Measurements from ENCODE around the gene GLT8D1.
A peak's percentile ranks its signal among the peaks of the same experiment; 100 is the strongest.
"Not testable (repeated sequence)": the region's sequence is repeated elsewhere in the genome, so short reads cannot be mapped to it uniquely, and the experiment has no call there.

Gene GLT8D1, protein sequence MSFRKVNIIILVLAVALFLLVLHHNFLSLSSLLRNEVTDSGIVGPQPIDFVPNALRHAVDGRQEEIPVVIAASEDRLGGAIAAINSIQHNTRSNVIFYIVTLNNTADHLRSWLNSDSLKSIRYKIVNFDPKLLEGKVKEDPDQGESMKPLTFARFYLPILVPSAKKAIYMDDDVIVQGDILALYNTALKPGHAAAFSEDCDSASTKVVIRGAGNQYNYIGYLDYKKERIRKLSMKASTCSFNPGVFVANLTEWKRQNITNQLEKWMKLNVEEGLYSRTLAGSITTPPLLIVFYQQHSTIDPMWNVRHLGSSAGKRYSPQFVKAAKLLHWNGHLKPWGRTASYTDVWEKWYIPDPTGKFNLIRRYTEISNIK

GRCh38 chr3:52705688-52706686 lies at the start of gene GLT8D1, which contains the start of gene SPCS1:
GLT8D1 (minus strand) TSS chr3:52705791; CDS start chr3:52700460, 5,331 bp downstream.
SPCS1 (plus strand) TSS chr3:52706106; CDS start chr3:52706247, 141 bp downstream.
- DNase-seq (ENCODE audit: low read depth), result peak; percentile 89

DNA sequence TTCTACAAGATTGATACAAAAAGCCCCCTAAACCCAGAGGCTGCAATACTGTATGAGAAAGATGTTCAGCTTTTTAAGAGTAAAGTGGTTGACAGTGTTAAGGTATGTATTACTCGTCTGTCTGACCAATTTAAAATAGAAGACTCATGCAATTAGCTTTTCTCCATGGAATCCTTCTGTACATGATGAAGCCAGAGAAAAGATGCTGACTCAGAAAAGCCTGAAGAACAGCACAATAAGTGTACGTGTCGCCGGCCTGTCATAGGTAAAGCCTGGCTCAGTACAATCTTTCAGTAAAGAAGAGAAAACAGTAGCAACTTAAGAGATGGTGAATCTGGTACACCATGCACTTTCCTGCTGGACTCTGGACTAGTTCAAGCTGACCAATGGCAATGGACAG lies 48.8 kb upstream of the GLT8D1 start:
- DNase-seq (ENCODE audit: low read depth), result no peak

DNA sequence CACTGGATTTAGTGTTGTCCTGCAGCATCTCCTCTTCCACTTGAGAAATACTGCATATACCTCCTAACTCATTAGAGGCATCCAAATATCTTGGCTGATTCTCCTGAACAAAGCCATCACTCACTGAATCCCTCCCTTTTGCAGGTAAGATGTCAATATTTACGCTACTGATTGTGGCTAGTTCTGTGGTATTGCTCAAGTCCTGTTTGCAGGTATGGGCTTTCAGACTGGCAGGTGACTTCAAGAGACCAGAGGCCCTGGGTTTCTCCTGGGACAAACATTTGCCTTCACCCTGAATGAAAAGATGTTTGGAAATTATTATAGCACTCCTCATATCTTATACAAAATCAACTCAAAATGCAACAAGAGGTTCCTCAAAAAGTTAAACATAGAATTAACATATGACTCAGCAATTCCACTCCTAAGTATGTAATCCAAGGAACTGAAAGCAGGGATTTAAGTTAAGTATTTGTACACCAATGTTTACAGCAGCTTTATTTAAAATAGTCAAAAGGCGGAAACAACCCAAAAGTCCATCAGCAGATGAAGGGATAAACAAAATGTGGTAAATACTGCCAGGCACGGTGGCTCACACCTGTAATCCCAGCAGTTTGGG lies 46.6 kb upstream of the GLT8D1 start:
- DNase-seq (ENCODE audit: low read depth), result no peak

GRCh38 chr3:52743721-52744120 lies 38.1 kb upstream of the GLT8D1 start:
- DNase-seq (ENCODE audit: low read depth), result no peak

DNA sequence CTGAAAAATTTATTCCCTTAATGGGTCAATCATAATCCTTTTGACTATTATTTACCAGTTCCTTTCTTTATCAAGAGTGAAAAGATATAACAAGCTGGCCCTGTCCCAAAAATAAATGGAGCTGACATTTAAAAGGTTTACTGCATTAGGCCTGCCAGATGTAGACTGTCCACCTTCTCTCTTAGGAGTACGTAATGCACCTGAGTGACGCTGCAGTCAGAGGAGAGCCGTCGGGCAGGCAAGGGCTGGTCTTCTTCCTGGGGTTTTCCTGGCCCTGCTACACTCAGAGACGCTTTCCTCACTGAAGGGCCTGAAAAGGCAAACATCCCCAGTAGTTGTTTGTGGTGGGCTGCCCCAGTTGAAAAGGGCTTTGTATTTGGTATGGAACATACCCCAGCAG lies 37.6 kb upstream of the GLT8D1 start:
- no peak for DNase-seq (ENCODE audit: low read depth)

DNA sequence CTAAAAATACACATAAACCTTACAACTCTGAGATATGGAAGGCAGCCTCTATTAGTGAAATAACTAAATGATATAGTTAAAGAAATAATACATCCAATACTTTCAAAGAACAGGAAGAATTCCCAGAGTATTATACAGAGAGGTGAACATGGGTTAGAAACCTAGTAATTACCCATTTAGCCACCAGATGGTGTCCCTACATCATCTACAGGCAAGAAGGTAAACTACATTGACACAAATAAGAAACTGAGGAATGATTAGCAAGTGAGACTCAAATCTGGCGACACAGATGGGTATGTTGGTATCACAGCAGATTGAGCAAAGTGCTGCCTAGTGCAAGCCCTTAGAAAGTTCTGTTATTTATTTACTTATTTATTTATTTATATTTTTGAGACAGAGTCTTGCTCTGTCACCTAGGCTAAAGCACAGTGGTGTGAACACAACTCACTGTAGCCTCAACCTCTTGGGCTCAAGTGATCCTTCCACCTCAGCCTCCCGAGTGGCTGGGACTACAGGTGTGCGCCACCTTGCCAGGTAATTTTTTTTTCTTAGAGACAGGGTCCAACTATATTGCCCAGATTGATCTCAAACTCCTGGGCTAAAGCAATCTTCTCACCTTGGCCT lies 36.9 kb upstream of the GLT8D1 start:
- peak; percentile 51 for DNase-seq (ENCODE audit: low read depth)

DNA sequence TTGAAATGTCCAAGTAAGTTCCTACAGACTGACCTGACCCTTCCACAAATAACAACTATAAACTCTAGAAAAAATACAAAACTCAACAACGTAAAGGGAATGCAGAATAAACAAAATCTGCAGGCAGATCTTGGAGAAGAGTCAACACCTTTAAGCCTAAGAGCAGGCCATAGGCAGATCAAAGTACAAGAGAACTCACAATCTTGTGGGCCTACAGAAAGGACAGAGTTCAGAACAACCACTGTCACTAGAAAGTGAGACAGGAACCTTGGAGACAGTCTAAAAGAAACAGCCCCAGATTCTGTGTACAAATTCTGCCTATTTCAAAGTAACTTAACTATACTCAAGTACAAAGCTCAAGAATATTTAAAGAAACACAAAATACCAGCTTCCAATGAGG lies 34.1 kb upstream of the GLT8D1 start:
- DNase-seq (ENCODE audit: low read depth), result no peak

- no peak for DNase-seq (ENCODE audit: low read depth)
Observed at GRCh38 chr3:52733256-52733891, 27.8 kb upstream of the GLT8D1 start.

GRCh38 chr3:52731590-52731989 lies 26.0 kb upstream of the GLT8D1 start:
- no peak for DNase-seq (ENCODE audit: low read depth)

DNA sequence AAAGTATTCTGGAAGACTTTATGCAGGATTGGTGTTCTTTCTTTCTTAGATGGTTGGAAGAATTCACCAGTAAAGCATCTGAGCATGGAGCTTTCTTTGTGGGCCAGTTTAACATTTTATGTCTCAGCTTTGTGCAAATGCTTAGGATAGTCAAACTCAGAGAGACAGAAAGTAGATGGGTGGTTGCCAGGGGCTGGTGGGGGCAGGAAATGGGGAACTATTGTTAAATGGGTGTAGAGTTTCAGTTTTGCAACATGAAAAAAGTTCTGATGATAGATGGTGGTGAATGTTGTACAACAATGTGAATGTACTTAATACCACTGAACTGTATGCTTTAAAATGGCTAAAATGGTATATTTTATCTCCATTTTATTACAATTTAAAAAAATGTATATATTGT lies 25.1 kb upstream of the GLT8D1 start:
- no peak for DNase-seq (ENCODE audit: low read depth)

- not testable (repeated sequence) for DNase-seq (ENCODE audit: low read depth)
Observed at GRCh38 chr3:52728753-52729152, 23.2 kb upstream of the GLT8D1 start.

DNA sequence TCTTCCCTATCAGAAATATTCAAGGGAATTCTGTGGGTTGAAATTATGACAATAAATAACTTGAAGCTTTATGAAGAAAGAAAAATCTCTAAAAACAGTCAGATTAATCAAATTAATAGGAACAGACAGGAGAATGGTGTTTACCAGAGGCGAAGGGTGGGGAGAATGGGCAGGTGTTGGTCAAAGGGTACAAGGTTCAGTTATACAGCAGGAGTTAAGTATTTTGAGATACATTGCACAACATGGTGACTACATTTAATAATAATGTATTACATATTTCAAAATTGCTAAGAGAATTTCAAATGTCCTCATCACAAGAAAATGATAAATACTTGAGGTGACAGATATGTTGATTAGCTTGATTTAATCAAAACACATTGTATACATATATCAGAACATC lies 18.9 kb upstream of the GLT8D1 start:
- no peak for DNase-seq (ENCODE audit: low read depth)

DNA sequence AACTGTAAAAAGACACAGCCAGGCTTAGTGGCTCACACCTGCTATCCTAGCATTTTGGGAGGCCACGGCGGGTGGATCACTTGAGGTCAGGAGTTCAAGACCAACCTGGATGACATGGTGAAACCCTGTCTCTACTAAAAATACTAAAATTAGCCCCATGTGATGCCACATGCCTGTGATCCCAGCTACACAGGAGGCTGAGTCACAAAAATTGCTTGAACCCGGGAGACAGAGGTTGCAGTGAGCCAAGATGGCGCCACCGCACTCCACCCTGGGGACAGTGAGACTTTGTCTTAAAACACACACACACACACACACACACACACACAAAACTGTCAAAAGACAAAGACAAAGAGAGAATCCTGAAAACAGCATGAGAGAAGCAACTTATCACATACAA lies 18.3 kb upstream of the GLT8D1 start:
- no peak for DNase-seq (ENCODE audit: low read depth)

DNA sequence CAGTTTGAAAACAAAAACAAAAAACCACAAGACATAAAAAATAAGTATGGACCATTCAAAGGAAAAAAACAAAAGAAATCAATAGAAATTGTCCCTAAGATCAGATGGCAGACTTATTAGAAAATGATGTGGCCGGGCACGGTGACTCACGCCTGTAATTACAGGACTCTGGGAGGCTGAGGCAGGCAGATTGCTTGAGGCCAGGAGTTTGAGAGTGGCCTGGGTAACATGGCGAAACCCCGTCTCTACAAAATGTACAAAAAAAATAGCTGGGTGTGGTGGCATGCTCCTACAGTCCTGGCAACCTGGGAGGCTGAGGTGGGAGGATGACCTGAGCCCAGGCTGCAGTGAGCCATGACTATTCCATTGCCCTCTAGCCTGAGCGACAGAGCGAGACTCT lies 16.9 kb upstream of the GLT8D1 start:
- DNase-seq (ENCODE audit: low read depth), result no peak

- DNase-seq (ENCODE audit: low read depth), result no peak
Observed at GRCh38 chr3:52721730-52722008, 16.1 kb upstream of the GLT8D1 start.

DNA sequence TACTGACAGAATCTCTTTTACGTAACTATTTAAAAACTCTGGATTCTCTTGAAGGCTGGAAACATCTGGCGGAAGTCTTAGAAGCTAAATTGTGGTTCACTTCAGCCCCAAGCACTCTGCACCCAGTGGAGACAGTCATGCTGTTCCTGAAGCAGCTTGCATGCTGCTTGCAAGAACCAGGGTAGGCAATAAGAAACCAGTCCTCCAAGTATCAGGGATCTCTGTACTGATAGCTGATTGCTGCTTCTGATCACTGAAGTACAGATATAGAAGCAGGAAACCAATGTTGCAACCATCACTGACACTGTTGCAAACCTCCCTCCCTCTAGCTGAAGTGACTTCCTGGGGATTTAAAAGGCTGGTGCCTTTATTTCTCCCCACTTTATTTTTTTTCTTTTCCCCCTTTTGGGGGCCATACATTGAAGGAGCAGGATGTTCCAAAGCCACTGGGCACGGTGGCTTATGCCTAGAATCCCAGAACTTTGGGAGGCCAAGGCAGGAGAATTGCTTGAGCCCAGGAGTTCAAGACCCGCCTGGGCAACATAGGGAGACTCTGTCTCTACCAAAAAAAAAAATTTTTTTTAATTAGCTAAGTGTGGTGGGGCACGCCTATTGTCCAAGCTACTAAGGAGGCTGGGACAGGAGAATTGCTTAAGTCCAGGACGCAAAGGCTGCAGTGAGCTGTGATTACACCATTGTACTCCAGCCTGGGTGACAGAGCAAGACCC lies 15.6 kb upstream of the GLT8D1 start:
- DNase-seq (ENCODE audit: low read depth), result no peak

GRCh38 chr3:52719618-52720017 lies 14.0 kb upstream of the GLT8D1 start:
- no peak for DNase-seq (ENCODE audit: low read depth)

DNA sequence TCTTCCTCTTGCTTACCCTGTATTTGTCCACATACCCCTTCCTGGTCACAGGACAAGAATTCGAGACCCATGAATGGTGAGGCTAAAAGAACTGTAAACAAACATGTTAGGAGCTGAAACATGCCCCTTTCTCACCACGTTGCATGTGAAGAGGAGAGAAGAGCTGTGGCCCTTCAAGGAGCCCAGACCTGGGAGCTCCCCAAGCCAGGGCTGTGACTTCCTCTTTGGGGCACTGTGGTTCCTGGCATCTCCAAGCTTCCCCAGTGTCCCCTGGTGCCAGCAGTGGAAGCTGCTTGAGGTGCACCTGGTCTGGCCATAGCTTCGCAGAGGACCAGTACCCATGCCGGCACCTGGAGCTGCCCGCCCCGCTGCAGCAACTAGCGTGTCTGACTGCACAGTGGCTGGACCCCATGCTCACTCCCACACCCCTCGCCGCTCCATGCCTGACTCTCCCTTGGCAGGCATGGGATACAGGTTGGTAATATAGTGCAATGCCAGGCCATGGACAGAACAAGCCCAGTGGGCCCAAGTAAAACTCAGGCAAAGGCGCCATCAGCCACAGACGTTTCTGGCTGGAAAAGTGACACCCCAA lies 10.2 kb upstream of the GLT8D1 start:
- no peak for DNase-seq (ENCODE audit: low read depth)

DNA sequence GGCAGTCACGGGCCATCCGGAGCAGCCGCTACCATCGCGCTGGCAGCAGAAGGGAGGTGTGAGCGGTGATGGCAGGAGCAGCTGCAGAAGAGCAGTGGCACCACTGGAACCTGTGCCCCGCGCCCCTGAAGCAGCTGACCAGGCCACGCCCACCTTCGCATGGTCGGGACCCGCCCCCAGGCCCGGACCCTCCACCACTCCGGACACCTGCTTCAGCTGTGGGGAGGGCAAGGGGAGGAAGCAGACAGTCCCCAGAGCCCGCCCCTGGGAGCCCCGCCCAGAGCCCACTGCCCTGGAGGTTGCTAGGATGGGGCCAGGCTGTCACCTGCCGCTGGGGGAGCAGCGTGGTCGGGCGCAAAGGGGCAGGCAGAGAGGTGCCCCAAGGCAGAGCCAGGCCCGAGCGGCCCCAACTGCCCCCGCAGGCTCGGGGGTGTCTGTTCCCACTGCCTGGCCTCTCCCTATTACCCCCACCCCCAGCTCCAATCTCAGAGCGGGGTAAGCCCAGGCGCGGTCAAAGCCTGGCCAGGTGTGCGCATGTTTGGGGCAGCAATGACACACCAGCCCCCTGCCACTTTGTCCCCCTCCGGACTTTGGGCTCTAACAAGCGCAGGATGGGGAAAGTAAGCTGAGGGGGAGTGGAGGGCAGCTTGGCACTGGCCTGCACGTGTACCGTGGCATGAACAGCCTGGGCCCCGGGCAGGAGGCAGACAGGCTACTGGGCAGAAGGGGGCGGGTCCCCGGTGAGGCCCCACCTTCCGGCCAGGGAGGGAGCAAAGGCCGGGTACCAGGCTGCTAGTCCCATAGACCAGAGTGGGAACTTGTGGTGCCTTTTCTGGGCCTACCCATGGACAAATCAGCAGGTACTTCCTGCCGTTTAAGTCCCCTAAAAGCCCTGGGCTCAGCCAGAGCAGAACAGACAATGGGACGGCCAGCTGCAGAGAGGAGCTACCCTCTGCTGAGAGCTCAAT lies 9.0 kb upstream of the GLT8D1 start:
- no peak for DNase-seq (ENCODE audit: low read depth)

Measured in EH (cell line).